PC-3 (cell line): ENCODE measurements around the gene HES1.
"Not testable (repeated sequence)": the region's sequence is repeated elsewhere in the genome, so short reads cannot be mapped to it uniquely, and the experiment has no call there.

Source experiments
- CTCF ChIP-seq: fragments of 300-600 bp; sonication (generic); conservative IDR thresholded peaks from 2 replicates; pipeline ENCODE4 v1.5.1; 2017; ENCODE audit warnings: antibody characterized with exemption, low read depth, mild to moderate bottlenecking, low read length
- EZH2 ChIP-seq: fragments of 300-600 bp; sonication (generic); IDR thresholded peaks from one replicate; pipeline ENCODE4 v1.6.1; 2017; ENCODE audit warnings: antibody characterized with exemption, mild to moderate bottlenecking, low read length; ENCODE audit not compliant: unreplicated experiment
- EZH2phosphoT487 ChIP-seq: fragments of 300-600 bp; sonication (generic); IDR thresholded peaks from 2 replicates; pipeline ENCODE4 v1.6.1; 2018; ENCODE audit warnings: mild to moderate bottlenecking, antibody characterized with exemption, low read length, borderline replicate concordance

DNA sequence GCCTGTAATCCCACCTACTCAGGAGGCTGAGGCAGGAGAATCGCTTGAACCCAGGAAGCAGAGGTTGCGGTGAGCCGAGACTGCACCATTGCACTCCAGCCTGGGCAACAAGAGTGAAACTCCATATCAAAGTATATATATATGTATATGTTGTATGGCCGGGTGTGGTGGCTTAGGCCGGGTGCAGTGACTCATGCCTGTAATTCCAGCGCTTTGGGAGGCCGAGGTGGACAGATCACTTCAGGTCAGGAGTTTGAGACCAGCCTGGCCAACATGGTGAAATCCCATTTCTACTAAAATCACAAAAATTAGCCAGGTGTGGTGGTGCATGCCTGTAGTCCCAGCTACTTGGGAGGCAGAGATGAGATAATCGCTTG lies 7.0 kb upstream of the HES1 start:
- not testable (repeated sequence) for TF ChIP-seq EZH2, CTCF, EZH2phosphoT487
